Hematopoietic multipotent progenitor cell treated with erythropoietin and hydrocortisone succinate and interleukin-3 and kit ligand, for 15 days (in vitro differentiated cells): Measurements from ENCODE around the gene TMTC2.

Experiments used
- DNase-seq: peaks from one replicate; pipeline ENCODE4 v3.0.0-alpha.2; 2015; ENCODE audit warnings: low spot score

Gene TMTC2

GRCh38 chr12:82848845-82849244 is 162.1 kb downstream of the TMTC2 start:
- DNase-seq: no peak

DNA sequence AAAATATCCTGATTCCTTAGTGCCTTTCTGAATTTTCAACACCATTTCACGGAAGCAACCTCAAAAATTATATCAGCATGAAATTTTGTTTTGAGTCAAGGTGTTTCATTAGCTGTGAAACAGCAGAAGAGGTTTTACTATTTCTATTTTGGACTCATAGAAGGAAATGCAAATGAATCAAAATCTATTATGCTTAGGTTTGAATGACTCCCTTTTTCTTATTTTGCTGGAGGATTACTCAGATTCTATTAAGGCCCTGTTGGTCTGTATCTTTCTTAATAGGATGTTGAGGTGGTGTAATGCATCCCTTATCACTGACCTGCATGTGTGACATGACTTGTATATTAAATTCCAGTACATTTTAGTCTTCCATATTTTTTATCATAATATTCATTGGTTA is 165.8 kb downstream of the TMTC2 start:
- DNase-seq: no peak

DNA sequence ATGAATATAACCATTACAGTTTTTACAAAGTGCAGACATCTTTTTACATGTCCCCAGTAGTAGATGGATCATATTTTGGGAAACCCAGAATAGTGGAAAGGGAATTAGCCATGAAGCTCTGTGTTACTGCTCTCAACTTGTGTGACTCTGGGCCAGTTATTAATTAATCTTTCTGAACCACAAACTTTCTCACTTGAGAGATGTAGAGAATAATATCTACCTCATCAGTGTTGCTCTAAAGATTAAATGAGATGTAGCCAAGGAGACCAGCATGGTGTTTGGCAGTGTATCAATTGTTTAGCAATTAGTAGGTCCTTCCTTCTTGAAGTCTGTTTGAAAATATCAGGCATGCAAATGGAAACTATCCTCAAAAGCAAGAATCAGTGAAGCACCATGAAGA is 169.2 kb downstream of the TMTC2 start:
- DNase-seq: no peak

- DNase-seq: no peak
Measured at GRCh38 chr12:82857276-82857675, 170.6 kb downstream of the TMTC2 start.

- no peak for DNase-seq
Measured at GRCh38 chr12:82857911-82858533, 171.3 kb downstream of the TMTC2 start.

- DNase-seq: no peak
Measured at GRCh38 chr12:82858534-82858917, 171.8 kb downstream of the TMTC2 start.

GRCh38 chr12:82862069-82862841 is 175.5 kb downstream of the TMTC2 start:
- DNase-seq: no peak

DNA sequence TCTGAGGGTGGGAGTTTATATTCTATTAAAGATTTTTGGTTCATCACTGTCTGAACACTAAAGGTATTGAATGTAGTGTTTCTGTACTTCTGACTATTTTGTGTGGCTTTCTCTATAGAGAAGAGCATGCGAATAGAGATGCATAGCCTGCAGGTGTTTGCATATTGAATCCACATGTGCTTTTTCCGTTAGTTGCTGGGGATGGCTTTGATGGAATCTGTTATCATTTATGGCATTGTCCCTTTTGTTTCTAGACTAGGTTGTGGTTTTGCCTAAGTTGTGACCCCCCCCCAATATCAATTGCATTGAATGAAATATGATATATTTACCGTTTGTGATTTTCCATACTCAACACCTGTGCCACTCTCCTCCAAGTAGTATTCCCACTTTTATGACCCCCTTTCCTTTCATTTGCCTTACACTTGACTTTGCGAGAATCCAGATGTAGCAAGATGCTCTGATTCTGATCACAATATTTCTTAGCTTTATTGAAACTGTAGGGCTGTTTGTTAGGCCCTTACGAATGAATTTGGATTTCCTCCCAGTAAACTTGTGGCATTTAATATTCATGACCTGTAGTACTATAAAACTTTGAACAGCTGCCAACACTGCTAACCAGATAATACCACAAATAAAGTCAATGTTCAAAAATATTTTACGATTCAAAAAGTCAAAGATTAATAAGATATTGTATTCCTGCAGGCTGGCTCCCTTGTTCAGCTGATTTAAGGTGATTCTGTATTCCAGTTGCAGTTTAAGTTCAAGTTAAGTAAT is 176.4 kb downstream of the TMTC2 start:
- no peak for DNase-seq

- no peak for DNase-seq
Measured at GRCh38 chr12:82866227-82866775, 179.6 kb downstream of the TMTC2 start.

DNA sequence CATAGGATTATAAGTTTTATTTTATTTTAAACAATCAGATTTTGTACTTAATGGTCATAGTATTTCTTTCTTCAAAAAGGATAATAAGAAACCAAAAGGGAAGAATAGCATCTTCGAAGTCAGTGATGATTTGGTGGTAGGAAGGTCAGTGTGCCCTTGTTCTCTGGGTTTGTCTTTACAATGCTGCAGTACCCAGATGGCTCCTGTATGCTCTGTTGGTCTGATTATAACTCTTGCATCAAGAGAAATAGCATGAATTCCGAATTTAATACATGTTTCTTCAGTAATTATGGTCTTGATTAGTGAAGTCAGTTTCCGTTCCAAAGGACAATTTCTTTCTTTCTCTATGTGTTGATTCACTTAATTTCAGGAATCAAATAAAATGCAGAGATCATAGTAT is 180.2 kb downstream of the TMTC2 start:
- DNase-seq: no peak

DNA sequence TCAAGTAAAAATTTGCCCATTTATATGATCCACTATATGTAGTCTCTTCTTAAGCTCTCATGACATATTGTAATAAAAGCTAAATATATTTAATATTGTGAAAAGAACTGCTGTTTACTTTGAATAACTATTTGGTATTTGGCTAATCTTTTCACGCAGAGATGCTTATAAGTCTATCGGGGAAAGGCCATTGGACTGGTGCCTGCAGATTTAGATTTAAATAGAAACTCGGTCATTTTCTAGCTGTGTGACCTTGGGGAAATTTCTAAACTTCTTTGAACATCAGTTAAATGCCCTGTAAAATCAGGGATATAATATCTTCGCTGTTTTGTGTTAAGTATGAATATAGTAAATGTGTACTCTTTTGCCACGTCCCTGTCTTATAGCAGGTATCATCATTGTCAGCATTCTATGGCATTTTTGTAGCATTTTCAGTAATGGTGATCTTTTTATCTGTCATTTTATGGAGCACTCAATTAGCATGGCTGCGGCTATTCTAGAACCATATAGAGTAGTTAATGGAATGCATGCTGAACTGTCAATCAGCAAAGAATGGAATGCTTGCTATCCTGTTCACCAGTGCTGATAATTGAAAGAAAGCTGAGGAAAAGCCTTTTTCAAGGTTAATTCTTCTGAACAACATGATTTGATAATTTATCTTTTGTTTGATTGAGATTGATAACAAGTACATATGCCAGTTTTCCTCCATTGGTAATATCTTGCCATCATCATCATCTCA is 181.2 kb downstream of the TMTC2 start:
- DNase-seq: no peak

DNA sequence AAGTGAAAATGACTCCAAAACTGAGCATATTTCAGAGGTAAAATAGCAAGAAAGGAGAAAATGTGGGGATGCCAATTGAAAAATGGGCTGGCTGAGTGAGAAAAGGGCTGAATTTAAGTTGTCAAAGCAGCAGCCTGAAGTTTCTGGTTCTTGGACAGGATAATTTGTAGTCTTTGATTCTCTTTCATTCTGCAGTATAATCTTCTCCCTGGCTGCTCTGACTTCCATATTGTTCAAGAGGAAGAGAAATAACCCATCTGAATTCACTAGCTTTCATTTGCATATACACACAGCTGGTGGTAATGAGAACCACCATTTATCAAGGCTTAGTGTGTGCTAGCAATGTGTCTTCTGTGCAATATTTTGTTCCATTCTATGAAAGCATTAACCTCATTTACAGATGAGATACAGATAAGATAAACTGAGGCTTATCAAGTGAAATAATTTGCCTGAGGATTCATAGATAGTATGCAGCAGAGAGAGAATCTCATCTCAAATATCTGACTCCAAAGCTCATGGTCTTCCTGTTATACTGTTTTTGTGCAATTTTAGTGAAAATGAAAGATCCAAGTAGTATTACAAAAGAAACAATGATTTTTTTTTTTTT is 184.2 kb downstream of the TMTC2 start:
- DNase-seq: no peak

GRCh38 chr12:82872088-82872487 is 185.4 kb downstream of the TMTC2 start:
- DNase-seq: no peak

GRCh38 chr12:82873309-82873708 is 186.6 kb downstream of the TMTC2 start:
- no peak for DNase-seq

GRCh38 chr12:82873951-82874350 is 187.2 kb downstream of the TMTC2 start:
- no peak for DNase-seq

GRCh38 chr12:82874945-82875344 is 188.2 kb downstream of the TMTC2 start:
- DNase-seq: no peak

DNA sequence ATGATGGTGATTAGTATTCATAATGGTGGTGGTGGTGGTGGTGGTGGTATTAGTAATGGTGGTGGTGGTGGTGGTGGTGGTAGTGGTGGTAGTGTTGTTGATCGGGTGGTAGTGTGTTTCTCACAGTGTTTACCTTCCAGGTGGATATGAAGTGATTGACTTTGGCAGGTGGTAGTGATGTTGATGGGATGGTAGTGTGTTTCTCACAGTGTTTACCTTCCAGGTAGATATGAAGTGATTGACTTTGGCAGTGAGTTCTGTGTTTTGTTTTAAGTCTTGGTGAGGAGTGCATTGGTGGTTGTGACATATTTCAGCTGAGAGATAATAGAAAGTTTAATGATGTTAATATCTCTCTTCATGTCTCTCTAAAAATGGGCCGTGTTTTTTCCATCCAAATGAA is 189.4 kb downstream of the TMTC2 start:
- DNase-seq: no peak

DNA sequence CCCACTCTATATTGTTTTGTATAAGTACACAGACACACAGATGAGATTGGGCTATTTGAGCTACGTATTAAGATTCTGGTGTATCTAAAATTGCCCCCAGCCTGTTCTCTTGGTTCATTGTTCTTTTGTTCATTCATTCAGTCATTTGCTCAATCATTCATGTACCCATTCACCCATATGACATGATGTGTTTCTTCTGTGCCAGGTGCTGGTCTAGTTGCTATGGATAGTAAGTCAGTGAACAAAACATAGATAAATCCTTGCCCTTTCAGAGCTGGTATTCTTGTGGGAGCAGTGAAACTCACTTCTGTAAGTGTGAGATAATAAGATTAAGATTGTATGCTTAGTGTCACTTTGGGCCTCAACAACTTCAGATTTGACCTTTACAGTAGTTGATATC is 191.3 kb downstream of the TMTC2 start:
- no peak for DNase-seq

DNA sequence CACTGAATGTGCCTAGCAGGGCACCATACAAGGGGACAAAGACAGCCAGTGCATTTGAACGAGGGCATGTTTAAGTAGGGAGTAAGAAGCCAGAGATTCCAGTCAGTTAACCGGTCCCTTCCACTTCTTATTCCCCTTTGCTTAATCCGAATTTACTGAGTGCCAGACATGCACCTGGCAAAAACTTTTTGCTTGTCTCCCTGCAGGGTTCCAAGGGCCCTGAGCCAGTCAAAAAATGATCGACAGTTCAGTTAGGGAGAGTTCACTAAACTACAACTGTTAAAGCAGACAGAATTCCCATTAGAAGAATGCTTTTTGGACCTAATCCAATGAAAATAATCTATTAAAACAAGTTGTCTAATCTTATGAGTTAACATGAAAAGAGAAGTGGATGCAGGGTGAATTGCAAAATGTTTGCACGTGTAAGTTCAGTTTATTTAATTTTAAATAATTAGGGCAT is 193.8 kb downstream of the TMTC2 start:
- DNase-seq: no peak

GRCh38 chr12:82883394-82884355 is 197.0 kb downstream of the TMTC2 start:
- no peak for DNase-seq
